ENCODE measurements around the gene SLC37A3. TPM values are rescaled to one million over a fixed set of nuclear protein-coding genes. Genes with fewer than 3 reads are reported as not detected.

SLC37A3 gene
- total RNA-seq, 2 donors from 2014 or later = 37.4 to 55.7 TPM

- no peaks in the 10 kb centered on the region for H3K4me1 ChIP-seq
- no peak for ATAC-seq
- intact Hi-C loops (cut with DNase I) = no loop called here
- no peaks in the 10 kb centered on the region for H3K27me3 ChIP-seq
- no peak overlapping the region for H3K27ac ChIP-seq
- no peaks in the 10 kb centered on the region for H3K9me3 ChIP-seq
- peaks cover 0 to 2% of the 10 kb centered on the region in 2 donors for H3K36me3 ChIP-seq (replicated peaks in 1 of 2; ENCODE audit: insufficient read depth in 1 of 2, low read depth in 2 of 2)
- WGBS, 2 donors = 82 to 92% methylated on average over 3 of the region's 3 CpGs
- no peak for TF ChIP-seq CTCF (IDR thresholded peaks at IDR 0.05)
- TF ChIP-seq POLR2A (IDR thresholded peaks at IDR 0.05) = no peak
- no peak for DNase-seq
- H3K4me3 ChIP-seq = no peak overlapping the region
These were observed 40.3 kb downstream of the SLC37A3 start for GRCh38 chr7:140358024-140358411.

GRCh38 chr7:140350056-140350455, 48.3 kb downstream of the SLC37A3 start:
- DNase-seq = no peak
- H3K36me3 ChIP-seq (replicated peaks in 1 of 2; ENCODE audit: insufficient read depth in 1 of 2, low read depth in 2 of 2) = peaks cover 0 to 17% of the 10 kb centered on the region in 2 donors
- ATAC-seq = no peak
- no peaks in the 10 kb centered on the region for H3K27me3 ChIP-seq
- H3K9me3 ChIP-seq = no peaks in the 10 kb centered on the region
- TF ChIP-seq POLR2A (IDR thresholded peaks at IDR 0.05) = no peak
- no peak for TF ChIP-seq CTCF (IDR thresholded peaks at IDR 0.05)
- 73 to 79% methylated on average over 4 to 5 of the region's 5 CpGs for WGBS, 2 donors
- H3K4me1 ChIP-seq = no peaks in the 10 kb centered on the region
- H3K27ac ChIP-seq = no peak overlapping the region
- intact Hi-C loops (cut with DNase I) = no loop called here
- no peak overlapping the region for H3K4me3 ChIP-seq

- Histone ChIP-seq H3K4me1 (no peaks in the 10 kb centered on the region), H3K4me3 (no peak overlapping the region), H3K27ac (no peak overlapping the region), H3K27me3 (no peaks in the 10 kb centered on the region), H3K9me3 (no peaks in the 10 kb centered on the region), H3K36me3 (replicated peaks in 1 of 2; ENCODE audit: insufficient read depth in 1 of 2, low read depth in 2 of 2) (peaks cover 0 to 21% of the 10 kb centered on the region in 2 donors)
- DNase-seq (no peak), ATAC-seq (no peak)
- WGBS, 2 donors = 73 to 75% methylated on average over 8 of the region's 8 CpGs
- intact Hi-C loops (cut with DNase I) = no loop called here
- TF ChIP-seq POLR2A (IDR thresholded peaks at IDR 0.05) (no peak), CTCF (IDR thresholded peaks at IDR 0.05) (no peak)
These were observed 49.1 kb downstream of the SLC37A3 start for GRCh38 chr7:140349144-140349771.

- Histone ChIP-seq H3K4me1 (no peaks in the 10 kb centered on the region), H3K9me3 (no peaks in the 10 kb centered on the region), H3K27me3 (no peaks in the 10 kb centered on the region), H3K36me3 (replicated peaks in 1 of 2; ENCODE audit: insufficient read depth in 1 of 2, low read depth in 2 of 2) (peaks cover 0 to 21% of the 10 kb centered on the region in 2 donors), H3K4me3 (no peak overlapping the region), H3K27ac (no peak overlapping the region)
- intact Hi-C loops (cut with DNase I) = no loop called here
- ATAC-seq (no peak), DNase-seq (no peak)
- no peak for TF ChIP-seq CTCF (IDR thresholded peaks at IDR 0.05)
- no peak for TF ChIP-seq POLR2A (IDR thresholded peaks at IDR 0.05)
- WGBS, 2 donors = 91 to 92% methylated on average over 13 of the region's 13 CpGs
These were observed 50.0 kb downstream of the SLC37A3 start for GRCh38 chr7:140348161-140348849.
